Ammon's horn (tissue), 1 donor: Measurements from ENCODE around the gene SYCE1L.
"Not testable (repeated sequence)": the region's sequence is repeated elsewhere in the genome, so short reads cannot be mapped to it uniquely, and the experiment has no call there.

ENCODE experiments used
- DNase-seq: peaks from one replicate; pipeline ENCODE4 v3.0.0-alpha.2; 2016; ENCODE audit warnings: low spot score

SYCE1L gene

DNA sequence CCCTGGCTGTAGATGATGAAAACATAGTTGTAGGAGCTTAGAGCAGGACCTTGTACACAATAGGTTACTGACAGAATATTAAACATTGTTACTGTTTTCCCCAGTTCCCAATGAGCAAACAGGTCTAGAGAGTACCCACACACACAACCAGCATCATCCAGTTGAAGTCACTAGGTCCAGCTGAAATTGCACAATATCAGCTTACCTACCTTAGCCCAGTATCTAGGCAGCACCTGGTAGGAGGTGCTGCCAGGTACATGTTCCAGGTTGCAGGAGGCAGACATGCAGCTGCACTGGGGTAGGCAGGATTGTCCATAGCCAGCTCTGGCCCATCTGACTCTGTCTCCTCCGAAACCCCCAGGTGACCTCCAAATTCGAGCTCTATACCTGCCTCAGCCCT is 1.5 kb upstream of the SYCE1L start:
- DNase-seq: no peak

DNA sequence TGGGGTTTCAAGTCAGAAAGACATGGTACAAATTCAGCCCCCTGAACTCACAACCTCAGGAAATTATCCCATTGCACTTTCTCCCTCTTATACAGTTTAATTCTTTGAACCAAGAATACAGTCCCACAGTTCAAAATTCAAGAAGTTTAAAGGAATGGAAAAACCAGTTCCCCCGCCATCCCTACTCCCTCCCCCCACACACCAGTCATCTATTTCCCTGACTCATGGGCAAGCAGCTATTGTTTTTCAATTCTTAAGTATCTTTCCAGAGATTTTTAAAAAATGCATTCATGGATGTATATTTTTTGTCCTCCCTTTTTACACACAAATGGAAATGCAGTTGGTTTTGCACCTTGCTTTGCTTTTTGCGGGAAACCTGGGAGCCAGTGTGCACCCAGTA is 7.3 kb downstream of the SYCE1L start:
- DNase-seq: no peak

DNA sequence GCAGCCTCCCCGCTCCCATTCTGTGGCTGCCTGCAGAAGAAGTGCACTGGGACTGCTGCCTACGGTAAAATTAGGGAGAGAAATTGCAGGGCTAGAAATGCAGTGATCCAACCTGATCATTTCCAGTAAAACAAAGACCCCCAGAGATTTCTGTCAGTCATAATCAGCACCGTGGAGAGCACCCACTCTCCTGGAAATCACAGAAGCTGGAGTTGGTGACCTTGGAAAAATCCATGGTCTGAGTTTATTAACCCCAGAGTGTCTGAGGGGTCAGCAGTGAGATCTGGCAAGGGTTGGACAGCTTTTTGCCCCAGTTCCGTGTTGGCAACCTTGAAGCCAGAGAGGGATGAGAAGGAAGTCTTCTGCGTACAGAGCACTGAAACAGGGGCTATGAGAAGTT is 7.8 kb downstream of the SYCE1L start:
- DNase-seq: no peak

DNA sequence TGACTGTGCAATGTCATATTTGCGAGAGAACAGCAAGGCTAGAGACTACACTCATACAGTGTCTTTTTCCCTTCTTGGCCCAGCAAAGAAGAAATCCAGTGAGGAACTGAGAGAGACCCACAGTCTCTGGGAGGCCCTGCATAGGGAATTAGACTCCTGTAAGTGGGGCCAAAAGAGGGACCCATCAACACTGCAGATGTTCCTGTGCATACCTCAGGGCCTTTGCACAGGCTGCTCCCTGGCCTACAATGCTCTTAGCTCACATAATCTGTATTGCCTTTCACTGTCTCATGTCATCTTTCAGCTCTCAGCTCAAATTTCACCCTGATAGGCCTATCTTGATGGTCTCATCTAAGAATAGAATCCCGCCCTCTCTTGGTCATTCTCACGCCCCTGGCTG is 9.2 kb downstream of the SYCE1L start:
- no peak for DNase-seq

DNA sequence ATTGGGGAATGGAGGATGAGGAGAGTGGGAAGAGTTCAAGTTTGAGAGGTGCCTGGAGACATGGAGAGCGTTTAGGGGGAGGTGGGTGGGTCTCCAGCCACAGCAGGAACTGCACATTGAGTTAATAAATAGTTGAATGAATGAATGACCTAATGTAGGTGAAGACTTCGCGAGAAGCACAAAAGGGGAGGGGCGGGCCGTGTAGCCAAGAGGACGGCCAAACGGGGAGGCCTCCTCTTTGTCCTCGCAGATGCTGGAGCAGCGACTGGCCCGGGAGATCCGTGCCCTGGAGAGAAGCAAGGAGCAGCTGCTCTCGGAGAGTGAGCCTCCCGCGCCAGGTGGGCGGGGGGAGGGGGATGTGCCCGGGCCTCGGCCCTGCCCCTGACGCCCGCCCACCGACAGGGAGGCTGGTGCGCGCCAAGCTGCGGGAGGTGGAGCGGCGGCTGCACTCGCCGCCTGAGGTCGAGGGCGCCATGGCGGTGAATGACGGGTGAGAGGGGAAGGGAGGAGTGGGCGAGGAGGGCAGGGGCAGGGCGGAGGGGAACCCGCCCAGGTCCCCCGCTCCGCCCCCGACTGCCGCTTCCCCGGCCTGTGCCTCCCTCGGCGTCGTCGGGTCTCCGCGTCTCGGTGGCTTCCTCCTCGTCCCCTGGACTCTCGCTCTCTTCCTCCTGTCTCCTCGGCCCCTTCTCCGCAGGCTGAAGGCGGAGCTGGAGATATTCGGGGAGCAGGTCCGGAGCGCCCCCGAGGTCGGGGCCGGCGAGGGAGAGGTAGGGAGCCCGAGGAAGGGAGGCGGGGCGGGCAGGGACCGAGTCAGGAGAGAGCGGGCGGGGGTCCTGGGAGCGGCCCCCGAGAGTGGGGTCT is 12.9 kb downstream of the SYCE1L start:
- DNase-seq: no peak

DNA sequence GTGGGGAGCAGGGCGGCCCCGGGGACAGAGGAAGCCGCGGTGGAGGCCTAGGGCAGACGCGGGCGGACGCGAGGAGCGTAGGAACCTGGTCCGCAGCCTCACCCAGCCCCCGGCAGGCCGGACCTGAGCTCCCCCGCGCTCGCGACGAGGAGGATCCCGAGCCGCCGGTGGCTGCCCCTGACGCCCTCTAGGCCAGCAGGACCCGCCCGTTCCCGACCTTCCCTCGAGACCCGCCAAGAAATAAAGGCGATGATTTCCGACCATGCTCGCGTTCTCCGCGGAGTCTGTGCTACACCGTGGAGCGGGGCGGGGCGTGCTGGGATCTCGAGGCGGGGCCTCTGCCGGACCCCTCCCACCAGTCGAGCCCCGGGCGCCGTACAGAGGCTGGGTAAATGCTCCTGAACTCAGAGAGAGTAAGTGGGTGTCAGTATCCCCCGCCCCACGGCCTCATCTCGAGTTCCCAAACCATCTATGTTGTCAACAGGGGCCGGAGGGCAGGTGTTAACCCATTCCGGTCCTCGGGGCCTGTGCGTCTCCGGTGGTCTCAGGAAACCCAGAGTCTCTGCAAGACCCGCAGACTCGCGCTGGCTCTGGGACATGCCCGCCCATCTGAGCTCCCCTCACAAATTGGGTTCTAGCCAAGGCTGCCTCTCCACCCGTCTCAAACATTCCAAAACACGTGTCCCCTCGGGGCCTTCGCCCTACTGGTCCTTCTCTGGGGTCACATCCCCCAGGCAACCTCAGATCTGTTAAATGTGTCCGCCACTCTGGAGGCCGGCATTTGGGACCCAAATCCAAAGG is 13.7 kb downstream of the SYCE1L start:
- DNase-seq: peak; percentile 32

DNA sequence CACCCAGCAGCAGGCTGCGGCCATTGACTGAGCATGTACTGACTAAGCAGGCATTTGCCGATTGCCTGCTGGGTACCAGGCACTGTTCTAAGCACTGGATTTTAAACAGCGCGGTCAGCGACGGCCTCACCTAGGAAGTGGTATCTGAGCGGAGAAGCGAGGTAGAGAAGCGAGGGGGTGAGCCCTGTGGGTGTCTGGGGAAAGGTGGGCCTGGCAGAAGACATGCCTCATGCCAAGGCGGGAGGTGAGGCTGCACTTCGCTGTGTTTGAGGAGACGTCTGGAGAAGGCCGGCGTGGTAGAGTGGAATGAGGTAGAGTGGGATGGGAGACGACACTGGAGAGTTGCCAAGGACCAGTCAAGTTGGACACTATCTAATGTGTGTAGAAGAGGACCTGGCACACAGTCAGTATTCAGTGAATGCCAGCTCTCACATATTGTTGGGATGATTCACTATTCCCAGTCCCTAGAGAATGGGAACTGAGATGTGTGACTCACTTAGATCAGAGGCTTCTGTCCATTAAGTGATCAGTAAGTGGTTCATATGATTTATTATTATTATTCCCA is 14.4 kb downstream of the SYCE1L start:
- peak; percentile 44 for DNase-seq

DNA sequence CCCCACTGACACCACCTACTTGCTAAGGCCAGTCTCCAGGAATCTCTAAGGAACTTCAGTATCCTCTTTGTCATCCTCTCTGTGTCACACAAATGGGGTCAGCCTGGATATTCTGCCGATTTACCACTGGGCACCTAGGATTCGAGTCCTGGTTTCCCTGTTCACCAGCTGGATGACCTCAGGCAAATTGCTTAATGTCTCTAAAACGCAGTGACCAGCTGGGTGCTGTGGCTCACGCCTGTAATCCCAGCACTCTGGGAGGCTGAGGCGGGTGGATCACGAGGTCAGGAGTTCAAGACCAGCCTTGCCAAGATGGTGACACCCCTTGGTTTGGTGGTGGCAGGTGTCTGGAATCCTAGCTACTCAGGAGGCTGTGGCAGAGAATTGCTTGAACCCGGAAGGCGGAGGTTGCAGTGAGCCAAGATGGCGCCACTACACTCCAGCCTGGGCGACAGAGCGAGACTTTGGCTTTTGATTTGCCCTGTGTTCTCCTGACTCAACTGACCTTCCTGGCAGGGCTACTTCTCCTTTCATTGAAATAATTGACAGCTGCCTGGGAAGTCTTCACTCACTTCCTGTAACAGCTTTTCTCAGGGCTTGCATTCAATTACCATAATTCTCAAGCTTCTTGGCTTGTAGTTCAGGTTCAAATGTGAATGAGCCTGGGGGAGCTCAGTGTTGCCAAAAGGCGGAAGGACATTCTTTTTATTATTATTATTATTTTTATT is 15.4 kb downstream of the SYCE1L start:
- DNase-seq: no peak

DNA sequence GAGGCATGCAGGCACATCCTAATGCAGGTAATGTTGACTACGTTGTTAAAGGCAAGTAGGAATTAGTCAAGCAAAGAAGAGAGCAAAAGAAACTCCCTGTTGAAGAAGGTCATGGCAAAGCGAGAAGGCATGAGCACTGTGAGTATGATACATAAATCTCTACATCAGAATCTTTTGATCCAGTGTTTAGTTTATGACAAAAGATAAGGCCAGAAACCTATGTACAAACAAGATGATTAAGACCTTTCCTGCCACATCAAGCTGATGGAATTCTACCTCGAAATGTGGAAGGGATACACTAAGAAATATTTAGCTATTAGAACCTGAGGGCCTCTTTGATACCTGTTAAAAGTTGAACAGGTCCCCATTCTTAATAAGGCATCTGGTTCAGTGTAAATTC is 20.2 kb downstream of the SYCE1L start:
- DNase-seq: no peak

DNA sequence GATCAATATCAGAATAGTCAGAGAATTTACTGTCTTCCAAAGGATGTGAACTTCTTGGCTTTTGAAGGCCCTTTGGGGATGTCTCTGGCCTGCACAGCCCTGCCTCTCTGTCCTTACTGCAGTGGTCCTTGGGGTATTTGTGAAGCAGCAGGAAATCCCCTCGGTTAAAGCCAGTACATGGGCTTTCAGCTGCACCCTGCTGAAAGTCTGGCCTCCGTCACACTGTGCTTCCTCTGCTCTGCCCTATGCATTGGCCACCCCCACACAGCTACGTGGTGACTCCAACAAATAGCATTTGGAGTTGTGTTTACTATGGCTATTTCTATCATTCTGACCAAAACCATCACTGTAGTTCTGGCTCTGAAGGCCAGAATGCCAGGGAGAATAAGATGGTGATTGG is 21.2 kb downstream of the SYCE1L start:
- DNase-seq: no peak

DNA sequence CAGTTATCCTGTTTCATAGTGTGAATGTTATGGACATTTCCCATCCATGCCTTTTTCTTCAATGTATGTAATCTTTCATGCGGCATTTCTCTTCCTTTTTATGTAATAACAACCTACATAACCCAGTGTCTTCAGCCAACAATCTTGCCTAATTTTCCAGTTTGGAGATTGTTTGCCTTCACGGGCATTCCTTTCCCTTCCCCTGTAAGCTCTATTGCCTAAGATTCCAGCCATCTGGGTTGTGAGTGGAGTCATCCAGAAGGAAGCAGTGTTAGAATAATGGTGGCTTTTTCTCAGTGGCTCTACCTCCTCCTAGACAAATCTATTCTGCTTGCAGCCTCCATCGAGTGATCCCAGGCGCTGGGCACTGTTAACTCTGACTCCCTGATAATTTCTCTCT is 22.3 kb downstream of the SYCE1L start:
- DNase-seq: no peak

DNA sequence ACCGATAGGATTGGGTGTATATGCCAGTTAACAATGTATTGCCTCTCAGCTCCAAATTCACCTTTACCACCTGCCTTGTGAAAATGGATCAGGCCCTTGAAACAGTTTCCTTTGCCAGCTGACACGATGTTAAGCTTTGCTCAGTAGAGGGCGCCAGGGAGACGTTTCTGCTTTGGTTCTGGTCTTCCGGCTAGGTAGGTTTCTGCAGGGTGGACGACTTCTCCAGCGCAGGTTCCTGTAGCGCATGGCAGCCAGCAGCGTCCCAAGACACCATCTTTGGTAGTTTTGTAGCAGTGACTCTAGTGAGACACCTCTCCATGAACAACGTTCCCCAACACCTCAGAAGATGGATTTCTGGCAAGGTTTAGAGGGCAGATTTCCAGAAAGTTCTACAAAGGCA is 24.0 kb downstream of the SYCE1L start:
- no peak for DNase-seq

DNA sequence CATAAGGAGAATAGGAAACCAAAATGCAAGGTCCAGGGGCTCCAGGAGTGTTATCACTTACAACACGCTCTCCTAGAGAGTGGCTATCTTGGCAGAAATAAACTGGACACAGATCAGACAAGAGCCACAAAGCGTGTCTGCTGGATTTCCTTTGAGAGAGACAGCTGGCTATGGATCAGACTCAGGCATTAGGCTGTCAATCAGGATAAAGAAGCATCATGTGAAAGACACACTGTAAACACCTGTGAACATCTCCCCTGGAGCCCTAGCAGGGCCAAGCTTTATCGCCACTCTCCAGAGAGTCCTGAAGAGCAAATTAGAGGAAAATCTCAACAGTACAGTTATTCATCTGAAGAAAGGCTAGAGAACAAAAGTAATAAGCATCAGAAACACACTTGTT is 26.0 kb downstream of the SYCE1L start:
- DNase-seq: no peak

DNA sequence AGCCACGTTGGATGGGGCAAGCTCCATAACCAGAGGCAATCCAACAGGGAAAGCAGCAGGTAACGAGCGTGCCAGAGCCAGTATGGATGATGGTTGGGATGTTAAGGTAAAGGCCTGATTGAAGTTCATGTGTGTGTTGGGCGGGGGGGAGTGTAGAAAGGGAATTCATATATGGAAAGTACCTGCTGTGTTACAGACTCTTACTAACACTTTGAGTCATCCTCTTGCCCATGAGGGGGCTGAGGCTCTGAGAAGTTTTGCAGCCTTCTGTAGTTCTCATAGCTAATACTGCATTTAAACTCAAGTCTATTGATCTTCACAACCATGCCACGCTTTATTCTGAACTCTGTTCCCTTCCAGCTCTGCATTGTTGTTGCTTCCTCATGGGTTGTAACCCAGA is 28.5 kb downstream of the SYCE1L start:
- DNase-seq: no peak

DNA sequence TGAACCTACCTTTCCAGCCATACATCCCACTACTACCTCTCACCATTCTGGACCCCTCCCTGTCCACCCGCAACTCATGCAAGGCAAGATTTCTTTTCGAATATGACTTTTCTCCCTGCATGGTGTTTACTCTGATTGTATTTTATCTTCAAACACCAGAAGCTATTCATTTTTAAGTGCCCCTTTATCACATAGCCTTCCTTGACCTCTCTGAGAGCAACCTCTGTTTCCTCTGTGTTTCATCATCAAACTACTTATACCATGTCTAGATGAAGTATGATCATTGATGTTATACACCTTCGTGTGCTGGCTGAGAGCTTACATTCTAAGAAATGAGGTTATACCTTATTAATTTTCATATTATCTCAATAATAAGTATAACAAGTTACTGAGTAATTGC is 31.8 kb downstream of the SYCE1L start:
- DNase-seq: no peak

DNA sequence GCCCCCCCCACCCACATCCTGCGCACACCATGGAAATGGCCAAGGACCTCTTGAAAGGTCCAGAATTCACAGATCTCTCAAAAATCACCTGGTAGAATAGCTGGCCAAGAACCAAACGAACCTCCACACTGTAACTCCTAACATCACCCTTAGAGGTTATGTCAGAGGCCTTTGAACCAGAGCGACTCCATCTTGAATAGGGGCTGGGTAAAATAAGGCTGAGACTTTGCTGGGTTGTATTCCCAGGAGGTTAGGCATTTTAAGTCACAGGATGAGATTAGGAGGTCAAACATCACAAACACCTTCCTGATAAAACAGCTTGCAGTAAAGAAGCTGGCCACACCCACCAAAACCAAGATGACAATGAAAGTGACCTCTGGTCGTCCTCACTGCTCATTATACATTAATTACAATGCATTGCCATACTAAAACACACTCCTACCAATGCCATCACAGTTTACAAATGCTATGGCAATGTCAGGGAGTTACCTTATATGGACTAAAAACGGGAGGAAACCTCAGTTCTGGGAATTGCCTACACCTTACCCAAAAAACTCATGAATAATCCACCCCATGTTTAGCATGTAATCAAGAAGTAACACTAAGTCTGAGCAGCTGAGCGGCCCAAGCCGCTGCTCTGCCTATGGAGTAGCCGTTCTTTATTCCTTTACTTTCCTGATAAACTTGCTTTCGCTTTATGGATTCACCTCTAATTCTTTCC is 34.8 kb downstream of the SYCE1L start:
- DNase-seq: no peak

DNA sequence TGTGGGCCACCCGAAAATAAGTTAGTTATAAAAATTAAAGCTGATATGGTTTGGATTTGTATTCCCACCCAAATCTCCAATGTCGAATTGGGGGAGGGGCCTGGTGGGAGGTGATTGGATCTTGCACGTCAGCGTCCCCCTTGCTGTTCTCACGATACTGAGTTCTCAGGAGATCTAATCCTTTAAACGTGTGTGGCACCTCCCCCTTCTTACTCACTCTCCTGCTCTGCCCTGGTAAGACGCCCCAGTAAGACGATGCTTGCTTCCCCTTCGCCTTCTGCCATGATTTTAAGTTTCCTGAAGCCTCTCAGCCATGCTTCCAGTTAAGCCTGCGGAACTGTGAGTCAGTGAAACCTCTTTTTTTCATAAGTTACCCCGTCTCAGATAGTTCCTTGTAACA is 35.4 kb downstream of the SYCE1L start:
- no peak for DNase-seq

DNA sequence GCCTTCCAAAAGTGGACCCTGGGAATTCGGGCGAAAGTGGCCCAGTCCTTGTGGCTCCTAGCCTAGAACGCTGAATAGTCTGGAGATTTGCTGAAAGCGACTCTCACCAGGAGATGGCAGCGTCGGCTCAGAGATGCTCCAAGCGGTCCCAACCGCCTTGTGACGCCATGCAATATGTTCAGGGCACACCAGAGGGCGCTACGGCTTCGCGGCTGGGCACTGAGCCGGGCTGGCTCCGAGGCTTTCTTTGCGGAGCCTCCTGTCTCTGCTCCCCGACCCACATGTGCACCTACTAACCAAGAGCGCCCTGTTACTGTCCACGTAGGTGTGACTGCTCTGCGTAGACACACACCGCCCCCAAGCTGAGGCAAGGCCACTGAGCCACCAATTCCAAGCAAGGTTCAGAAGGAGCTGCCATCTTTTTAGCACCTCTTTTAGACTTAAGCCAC is 36.9 kb downstream of the SYCE1L start:
- DNase-seq: peak; percentile 93

DNA sequence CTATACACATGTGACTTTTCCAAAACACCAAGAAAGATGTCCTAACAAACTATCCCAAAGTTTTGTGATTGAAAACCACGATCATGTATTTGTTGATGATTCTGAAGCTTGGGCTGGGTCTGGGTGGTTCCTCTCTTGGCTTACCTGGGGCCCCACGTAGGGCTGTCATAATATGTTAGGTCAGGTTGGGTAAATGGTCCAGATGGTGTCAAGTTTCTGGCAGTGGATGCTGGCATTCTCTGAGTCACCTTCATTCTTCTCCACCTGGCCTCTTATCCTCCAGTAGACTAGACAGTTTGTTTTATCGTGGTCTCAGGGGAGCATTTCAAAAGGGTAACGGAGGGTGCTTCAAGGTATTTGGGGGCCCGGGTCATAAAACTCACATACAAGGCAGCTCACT is 39.4 kb downstream of the SYCE1L start:
- DNase-seq: no peak

DNA sequence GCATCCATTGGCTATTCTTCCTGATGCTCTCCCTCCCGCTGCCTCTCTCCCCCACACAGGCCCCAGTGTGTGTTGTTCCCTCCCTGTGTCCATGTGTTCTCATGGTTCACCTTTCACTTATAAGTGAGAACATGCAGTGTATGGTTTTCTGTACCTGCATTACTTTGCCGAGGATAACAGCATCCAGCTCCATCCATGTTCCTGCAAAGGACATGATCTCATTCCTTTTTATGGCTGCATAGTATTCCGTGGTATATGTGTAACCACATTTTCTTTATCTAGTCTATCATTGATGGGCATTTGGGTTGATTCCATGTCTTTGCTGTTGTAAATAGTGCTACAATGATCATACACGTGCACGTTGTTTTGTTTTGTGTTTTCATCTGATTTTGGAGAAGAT is 43.3 kb downstream of the SYCE1L start:
- not testable (repeated sequence) for DNase-seq

DNA sequence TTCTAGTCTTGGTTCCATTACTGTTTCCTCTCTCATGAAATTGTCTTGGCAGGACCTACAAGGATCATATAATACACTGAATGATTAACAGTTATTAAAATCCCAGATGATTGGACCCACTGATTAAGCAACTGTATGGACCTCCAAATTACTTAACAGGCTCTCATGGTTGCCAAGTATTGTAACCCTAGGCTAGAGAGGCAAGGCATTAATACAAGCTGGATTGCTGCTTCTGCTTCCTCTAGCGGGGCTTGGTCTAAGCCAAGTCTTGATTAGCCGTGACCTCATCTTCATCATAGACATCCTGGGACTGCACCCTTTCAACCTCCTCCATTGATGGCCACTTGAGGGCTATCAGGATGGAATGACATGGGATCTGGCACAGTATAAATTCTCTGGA is 46.9 kb downstream of the SYCE1L start:
- DNase-seq: no peak

DNA sequence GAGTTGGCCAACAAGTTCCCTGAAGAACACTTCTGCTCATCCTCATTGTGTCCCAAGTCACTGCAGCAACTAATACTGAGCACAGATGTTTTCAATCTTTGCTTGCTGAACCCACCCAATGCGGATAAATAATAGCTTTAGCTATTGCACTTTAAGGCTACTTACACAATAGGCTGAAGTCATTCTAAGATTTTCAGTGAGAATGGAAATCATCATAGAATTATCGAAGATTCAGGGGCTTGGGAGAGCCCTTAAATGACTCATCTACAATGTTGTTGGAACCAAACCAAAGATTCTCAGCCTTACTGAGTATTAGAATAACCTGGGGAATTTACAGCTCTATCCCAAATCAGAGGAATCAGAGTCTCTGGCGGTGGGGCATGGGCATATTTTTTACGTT is 51.2 kb downstream of the SYCE1L start:
- DNase-seq: no peak
